Psoas muscle (tissue), 8 donors: Measurements from ENCODE around the gene CETN3. TPM values are rescaled to one million over a fixed set of nuclear protein-coding genes. Genes with fewer than 3 reads are reported as not detected.
"Not testable (repeated sequence)": the region's sequence is repeated elsewhere in the genome, so short reads cannot be mapped to it uniquely, and the experiment has no call there.

Experiments
- ATAC-seq, 4 donors: fragments of 200-7000 bp; cut with Tn5 transposase; one replicate each; pipeline ENCODE4 v1.9.1; 2020; ENCODE audit warnings: moderate library complexity in 3 of 4, mild to moderate bottlenecking in 2 of 4
- DNase-seq, 2 donors: peaks; one replicate each; pipeline ENCODE4 v3.0.0-alpha.2; 2020
- H3K27ac ChIP-seq: fragments of 200-600 bp; one replicate; pipeline ENCODE4 v1.8.0; 2022
- H3K27me3 ChIP-seq, 3 donors: fragments of 200-600 bp in 1 of 3; one replicate each; pipeline versions ENCODE4 v1.6.1 to v1.8.0; 2013 to 2022; ENCODE audit warnings: low read length in 2 of 3, mild to moderate bottlenecking in 2 of 3, moderate library complexity in 1 of 3; ENCODE audit not compliant: insufficient read depth in 3 of 3
- H3K36me3 ChIP-seq, 2 donors: fragments of 200-600 bp in 1 of 2; one replicate each; pipeline versions ENCODE4 v1.6.1 to v1.8.0; 2013 to 2022; ENCODE audit warnings: low read depth in 1 of 2, mild to moderate bottlenecking in 1 of 2, moderate library complexity in 1 of 2; ENCODE audit not compliant: insufficient read depth in 1 of 2
- H3K4me1 ChIP-seq: fragments of 200-600 bp; one replicate; pipeline ENCODE4 v1.8.0; 2022
- H3K4me3 ChIP-seq: fragments of 200-600 bp; one replicate; pipeline ENCODE4 v1.8.0; 2022; ENCODE audit warnings: mild to moderate bottlenecking
- H3K9me3 ChIP-seq: fragments of 200-600 bp; one replicate; pipeline ENCODE4 v1.8.0; 2022
- WGBS, 3 donors: extraction: QIAGEN DNeasy Blood & Tissue Kit; methylation state at CpG; one replicate each; pipeline versions ENCODE4 v1.1.6 to v1.1.7; 2013; 5-methylcytosine and 5-hydroxymethylcytosine counted together
- intact Hi-C, 2 donors: fragments of 100-400 bp; cut with DNase I; formaldehyde crosslinking; loops; one replicate each; pipeline versions ENCODE4 v1.11.0 to v1.14.2; 2022
- polyA plus RNA-seq, 3 donors: library from polyadenylated mRNA; stranded (reverse); fragments of 200-250 nt; gene quantifications; one replicate each; pipeline ENCODE4 v1.2.3, GENCODE V29; 2013
- total RNA-seq, 4 donors: library from RNA; stranded (reverse); fragmentation: NEBNext Ultra II Directional in 2 of 4; extraction: Animal tissue kit (Norgen Biotek cat#: 25700) in 2 of 4; gene quantifications; one replicate each; pipeline versions ENCODE4 v1.2.1 to v1.2.4, GENCODE V29; 2021 to 2023
- TF ChIP-seq, protein P1 (sequence below): fragments of 200-600 bp; IDR thresholded peaks from one replicate; pipeline ENCODE4 v1.8.0; 2022; ENCODE audit warnings: antibody characterized with exemption
- donor health status: healthy with polysubstance abuse.
- donor health status: DM: no; HTN: no; CAD: no; lungs with moderate emphysema.
- donor health status: Bipolar disorder and iron deficiency.
- donor health status: healthy.
- donor health status: DM: yes; HTN: yes; CAD: no.
- donor health status: DM: no; HTN: no; CAD: no.
- donor health status: DM: no; HTN: no; CAD: no.
- donor health status: DM: yes; HTN: yes; CAD: no.

Gene CETN3
- total and polyA plus RNA-seq, 7 donors: 6.2 to 11.2 (median 10.7) TPM

DNA sequence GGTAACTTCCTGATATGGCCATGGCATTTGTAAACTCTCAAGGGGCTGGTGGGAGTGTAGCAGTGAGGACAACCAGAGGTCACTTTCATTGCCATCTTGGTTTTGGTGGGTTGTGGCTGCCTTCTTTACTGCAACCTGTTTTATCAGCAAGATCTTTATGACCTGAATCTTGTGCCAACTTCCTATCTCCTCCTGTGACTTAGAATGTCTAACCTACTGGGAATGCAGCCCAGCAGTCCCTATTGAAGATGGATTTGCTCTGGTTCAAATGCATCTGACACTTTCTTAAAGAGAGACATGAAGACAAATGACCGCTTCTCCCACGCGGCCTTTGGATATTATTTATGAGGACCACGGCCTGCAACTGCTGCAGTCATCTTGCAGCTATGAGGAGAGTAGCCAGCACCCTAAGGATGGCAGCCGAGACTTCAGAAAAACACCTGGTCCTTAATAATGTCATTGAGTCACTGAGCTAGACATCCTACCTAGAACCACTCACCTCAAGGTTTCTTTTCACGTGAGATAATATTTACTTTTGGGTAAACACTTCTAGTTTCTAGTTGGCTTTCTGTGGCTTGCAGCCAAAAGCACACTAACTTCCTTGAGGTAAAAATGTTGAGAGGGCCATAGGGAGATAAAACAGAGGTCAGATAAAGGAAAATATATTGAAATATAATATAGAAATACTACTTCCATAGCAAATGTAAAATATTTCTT is 28.2 kb downstream of the CETN3 start:
- H3K27ac ChIP-seq: no peak overlapping the region
- TF ChIP-seq, protein P1, sequence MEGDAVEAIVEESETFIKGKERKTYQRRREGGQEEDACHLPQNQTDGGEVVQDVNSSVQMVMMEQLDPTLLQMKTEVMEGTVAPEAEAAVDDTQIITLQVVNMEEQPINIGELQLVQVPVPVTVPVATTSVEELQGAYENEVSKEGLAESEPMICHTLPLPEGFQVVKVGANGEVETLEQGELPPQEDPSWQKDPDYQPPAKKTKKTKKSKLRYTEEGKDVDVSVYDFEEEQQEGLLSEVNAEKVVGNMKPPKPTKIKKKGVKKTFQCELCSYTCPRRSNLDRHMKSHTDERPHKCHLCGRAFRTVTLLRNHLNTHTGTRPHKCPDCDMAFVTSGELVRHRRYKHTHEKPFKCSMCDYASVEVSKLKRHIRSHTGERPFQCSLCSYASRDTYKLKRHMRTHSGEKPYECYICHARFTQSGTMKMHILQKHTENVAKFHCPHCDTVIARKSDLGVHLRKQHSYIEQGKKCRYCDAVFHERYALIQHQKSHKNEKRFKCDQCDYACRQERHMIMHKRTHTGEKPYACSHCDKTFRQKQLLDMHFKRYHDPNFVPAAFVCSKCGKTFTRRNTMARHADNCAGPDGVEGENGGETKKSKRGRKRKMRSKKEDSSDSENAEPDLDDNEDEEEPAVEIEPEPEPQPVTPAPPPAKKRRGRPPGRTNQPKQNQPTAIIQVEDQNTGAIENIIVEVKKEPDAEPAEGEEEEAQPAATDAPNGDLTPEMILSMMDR: no peak
- no peaks in the 10 kb centered on the region for H3K27me3 ChIP-seq
- ATAC-seq: no peak
- no peaks in the 10 kb centered on the region for H3K9me3 ChIP-seq
- intact Hi-C loops: no loop called here
- no peak overlapping the region for H3K4me3 ChIP-seq
- H3K36me3 ChIP-seq: no peaks in the 10 kb centered on the region
- no peak for DNase-seq
- no peaks in the 10 kb centered on the region for H3K4me1 ChIP-seq
- WGBS, 3 donors: 84 to 88% (median 87%) methylated on average over 6 of the region's 6 CpGs

GRCh38 chr5:90379652-90380051 is 29.9 kb downstream of the CETN3 start:
- Histone ChIP-seq H3K4me1 (no peaks in the 10 kb centered on the region), H3K36me3 (no peaks in the 10 kb centered on the region), H3K27me3 (no peaks in the 10 kb centered on the region), H3K4me3 (no peak overlapping the region), H3K9me3 (no peaks in the 10 kb centered on the region), H3K27ac (no peak overlapping the region)
- no peak for DNase-seq
- intact Hi-C loops: no loop called here
- TF ChIP-seq, protein P1: no peak
- ATAC-seq: no peak
- 75 to 82% (median 76%) methylated on average over 2 of the region's 2 CpGs for WGBS, 3 donors

DNA sequence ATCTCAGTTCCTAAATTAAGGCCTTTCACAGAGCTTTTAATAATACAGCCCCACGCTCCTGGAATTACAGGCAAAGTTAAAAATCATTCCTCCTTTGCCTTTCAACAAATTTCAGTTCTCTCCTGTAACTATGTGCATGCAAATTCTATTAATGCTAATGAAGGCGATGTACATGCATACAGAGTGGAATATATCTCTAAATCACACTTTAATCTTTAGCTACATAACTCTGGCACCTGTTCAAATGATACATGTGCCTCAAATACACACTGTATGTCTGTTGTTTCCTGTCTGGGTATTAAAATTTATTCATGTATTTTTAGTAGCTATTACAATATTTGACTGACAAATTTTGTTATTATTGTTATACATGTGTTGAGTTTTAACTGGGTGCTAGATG is 30.8 kb downstream of the CETN3 start:
- 89 to 93% (median 93%) methylated on average over 2 of the region's 2 CpGs for WGBS, 3 donors
- H3K9me3 ChIP-seq: no peaks in the 10 kb centered on the region
- ATAC-seq: no peak
- no peaks in the 10 kb centered on the region for H3K36me3 ChIP-seq
- H3K4me1 ChIP-seq: no peaks in the 10 kb centered on the region
- TF ChIP-seq, protein P1: no peak
- no peak overlapping the region for H3K4me3 ChIP-seq
- H3K27me3 ChIP-seq: no peaks in the 10 kb centered on the region
- intact Hi-C loops: no loop called here
- no peak overlapping the region for H3K27ac ChIP-seq
- no peak for DNase-seq

DNA sequence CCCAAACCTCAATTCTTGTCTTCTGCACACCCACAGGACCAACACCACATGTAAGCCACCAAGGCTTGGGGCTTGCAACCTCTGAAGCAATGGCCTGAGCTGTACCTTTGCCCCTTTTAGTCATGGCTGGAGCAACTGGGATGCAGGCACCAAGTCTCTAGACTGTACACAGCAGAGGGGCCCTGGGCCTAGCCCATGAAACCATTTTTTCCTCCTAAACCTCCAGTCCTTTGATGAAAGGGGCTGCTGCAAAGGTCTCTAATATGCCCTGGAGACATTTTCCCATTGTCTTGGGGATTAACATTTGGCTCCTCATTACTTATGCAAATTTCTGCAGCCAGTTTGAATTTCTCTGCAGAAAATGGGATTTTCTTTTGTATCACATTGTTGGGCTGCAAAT is 38.3 kb downstream of the CETN3 start:
- H3K4me1 ChIP-seq, ATAC-seq, DNase-seq, H3K27me3 ChIP-seq, H3K27ac ChIP-seq, intact Hi-C loops, H3K9me3 ChIP-seq, H3K36me3 ChIP-seq, H3K4me3 ChIP-seq: not testable (repeated sequence)

- ATAC-seq: no peak
- intact Hi-C loops: no loop called here
- WGBS, 3 donors: 73 to 80% (median 76%) methylated on average over 3 of the region's 3 CpGs
Observed at GRCh38 chr5:90368454-90369246, 40.9 kb downstream of the CETN3 start.

More at GRCh38 chr5:90368454-90369246, 40.9 kb downstream of the CETN3 start:
- no peaks in the 10 kb centered on the region for H3K36me3 ChIP-seq
- H3K27me3 ChIP-seq: peaks cover 0 to 1% (median 0%) of the 10 kb centered on the region in 3 donors
- TF ChIP-seq, protein P1: no peak
- no peaks in the 10 kb centered on the region for H3K9me3 ChIP-seq
- no peak for DNase-seq
- H3K27ac ChIP-seq: no peak overlapping the region
- H3K4me1 ChIP-seq: no peaks in the 10 kb centered on the region
- no peak overlapping the region for H3K4me3 ChIP-seq
